ENCODE results near the gene AKR1D1.
"Not testable (repeated sequence)": the region's sequence is repeated elsewhere in the genome, so short reads cannot be mapped to it uniquely, and the experiment has no call there.

AKR1D1 gene

DNA sequence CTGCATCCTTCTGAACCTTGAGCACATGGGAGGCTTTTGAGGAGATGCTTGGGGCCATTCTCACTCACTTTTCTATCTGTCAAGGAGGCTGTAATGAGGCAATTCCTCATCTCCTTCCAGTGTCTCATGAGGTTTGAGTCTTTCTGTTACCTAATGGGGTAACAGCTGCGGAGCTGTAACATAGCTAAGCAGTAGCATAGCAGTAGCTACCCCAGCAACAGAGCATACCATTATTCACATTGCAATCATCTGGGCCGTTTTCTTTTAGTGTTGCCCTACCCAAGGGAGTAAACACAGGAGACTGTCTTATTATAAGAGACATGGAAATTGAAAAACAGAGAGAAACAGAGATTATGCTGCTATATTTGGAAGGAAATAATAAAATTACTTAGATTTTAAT, 68.7 kb downstream of the AKR1D1 start:
- ChIA-PET CTCF (interaction anchor here (1.0 kb wide), 1 partner anchor 17 kb away, joined by 3 read pairs; no protein-coding TSS in a partner anchor), POLR2A (no interaction called here)
- Histone ChIP-seq H3K36me3 (ENCODE audit: control insufficient read depth in 2 of 2, insufficient read depth in 1 of 2, low read length in 2 of 2) (no peaks in the 10 kb centered on the region), H3K27ac (ENCODE audit: extremely low read depth, low read depth, low read length) (no peak overlapping the region), H3K9me3 (ENCODE audit: control insufficient read depth, insufficient read depth, low read depth, low read length) (no peaks in the 10 kb centered on the region), H3K4me3 (ENCODE audit: low read depth, low read length) (no peak overlapping the region), H3K4me1 (ENCODE audit: control insufficient read depth, insufficient read depth, low read length) (no peaks in the 10 kb centered on the region)
- TF ChIP-seq, protein P1, sequence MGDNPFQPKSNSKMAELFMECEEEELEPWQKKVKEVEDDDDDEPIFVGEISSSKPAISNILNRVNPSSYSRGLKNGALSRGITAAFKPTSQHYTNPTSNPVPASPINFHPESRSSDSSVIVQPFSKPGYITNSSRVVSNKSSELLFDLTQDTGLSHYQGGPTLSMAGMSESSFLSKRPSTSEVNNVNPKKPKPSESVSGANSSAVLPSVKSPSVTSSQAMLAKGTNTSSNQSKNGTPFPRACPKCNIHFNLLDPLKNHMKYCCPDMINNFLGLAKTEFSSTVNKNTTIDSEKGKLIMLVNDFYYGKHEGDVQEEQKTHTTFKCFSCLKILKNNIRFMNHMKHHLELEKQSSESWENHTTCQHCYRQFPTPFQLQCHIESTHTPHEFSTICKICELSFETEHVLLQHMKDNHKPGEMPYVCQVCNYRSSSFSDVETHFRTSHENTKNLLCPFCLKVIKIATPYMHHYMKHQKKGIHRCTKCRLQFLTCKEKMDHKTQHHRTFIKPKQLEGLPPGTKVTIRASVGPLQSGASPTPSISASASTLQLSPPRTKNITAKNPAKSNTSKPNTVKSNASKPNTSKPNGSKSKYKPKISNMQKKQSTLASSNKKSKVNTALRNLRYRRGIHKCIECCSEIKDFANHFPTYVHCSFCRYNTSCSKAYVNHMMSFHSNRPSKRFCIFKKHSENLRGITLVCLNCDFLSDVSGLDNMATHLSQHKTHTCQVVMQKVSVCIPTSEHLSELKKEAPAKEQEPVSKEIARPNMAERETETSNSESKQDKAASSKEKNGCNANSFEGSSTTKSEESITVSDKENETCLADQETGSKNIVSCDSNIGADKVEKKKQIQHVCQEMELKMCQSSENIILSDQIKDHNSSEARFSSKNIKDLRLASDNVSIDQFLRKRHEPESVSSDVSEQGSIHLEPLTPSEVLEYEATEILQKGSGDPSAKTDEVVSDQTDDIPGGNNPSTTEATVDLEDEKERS (tag by site-specific recombination; IDR thresholded peaks at IDR 0.05), result no peak
- no peak for TF ChIP-seq ZNF248 (tag by site-specific recombination; IDR thresholded peaks at IDR 0.05)
- no peak for TF ChIP-seq ZNF350 (tag by site-specific recombination; IDR thresholded peaks at IDR 0.05)
- TF ChIP-seq ZNF701 (tag by site-specific recombination; IDR thresholded peaks at IDR 0.05), result no peak

GRCh38 chr7:138146221-138146620, 70.0 kb downstream of the AKR1D1 start:
- H3K9me3 ChIP-seq (ENCODE audit: control insufficient read depth, insufficient read depth, low read depth, low read length); H3K4me1 ChIP-seq (ENCODE audit: control insufficient read depth, insufficient read depth, low read length); H3K4me3 ChIP-seq (ENCODE audit: low read depth, low read length); H3K27ac ChIP-seq (ENCODE audit: extremely low read depth, low read depth, low read length); H3K36me3 ChIP-seq (ENCODE audit: control insufficient read depth in 2 of 2, insufficient read depth in 1 of 2, low read length in 2 of 2); POLR2A ChIA-PET: not testable (repeated sequence)
- CTCF ChIA-PET, result interaction anchor here (0.7 kb wide), 1 partner anchor 118 kb away, joined by 3 read pairs; no protein-coding TSS in a partner anchor

- H3K4me1 ChIP-seq (ENCODE audit: control insufficient read depth, insufficient read depth, low read length); H3K36me3 ChIP-seq (ENCODE audit: control insufficient read depth in 2 of 2, insufficient read depth in 1 of 2, low read length in 2 of 2); H3K9me3 ChIP-seq (ENCODE audit: control insufficient read depth, insufficient read depth, low read depth, low read length); POLR2A ChIA-PET; H3K27ac ChIP-seq (ENCODE audit: extremely low read depth, low read depth, low read length); H3K4me3 ChIP-seq (ENCODE audit: low read depth, low read length): not testable (repeated sequence)
- CTCF ChIA-PET, result interaction anchor here (0.7 kb wide), 1 partner anchor 119 kb away, joined by 3 read pairs; no protein-coding TSS in a partner anchor
Measured at GRCh38 chr7:138146757-138147734, 70.8 kb downstream of the AKR1D1 start.

GRCh38 chr7:138151731-138152577, 75.7 kb downstream of the AKR1D1 start:
- Histone ChIP-seq H3K4me3 (ENCODE audit: low read depth, low read length) (no peak overlapping the region), H3K27ac (ENCODE audit: extremely low read depth, low read depth, low read length) (no peak overlapping the region), H3K36me3 (ENCODE audit: control insufficient read depth in 2 of 2, insufficient read depth in 1 of 2, low read length in 2 of 2) (no peaks in the 10 kb centered on the region), H3K9me3 (ENCODE audit: control insufficient read depth, insufficient read depth, low read depth, low read length) (no peaks in the 10 kb centered on the region), H3K4me1 (ENCODE audit: control insufficient read depth, insufficient read depth, low read length) (no peaks in the 10 kb centered on the region)
- POLR2A ChIA-PET, result interaction anchor here (0.7 kb wide), 1 partner anchor 152 kb away, joined by 8 read pairs; no protein-coding TSS in a partner anchor
- CTCF ChIA-PET, result interaction anchor here (1.4 kb wide), 1 partner anchor 10 kb away, joined by 5 read pairs; no protein-coding TSS in a partner anchor
- no peak for TF ChIP-seq ZNF664 (tag by site-specific recombination; IDR thresholded peaks at IDR 0.05)
- no peak for TF ChIP-seq ZNF596 (tag by site-specific recombination; IDR thresholded peaks at IDR 0.05)
- no peak for TF ChIP-seq ZNF341 (tag by site-specific recombination; IDR thresholded peaks at IDR 0.05; ENCODE audit: low read depth)
- no peak for TF ChIP-seq ZNF292 (tag by site-specific recombination; IDR thresholded peaks at IDR 0.05; ENCODE audit: borderline replicate concordance, low read depth)
- no peak for TF ChIP-seq IKZF3 (tag by site-specific recombination; IDR thresholded peaks at IDR 0.05)
- no peak for TF ChIP-seq ZNF610 (tag by site-specific recombination; IDR thresholded peaks at IDR 0.05; ENCODE audit: borderline replicate concordance)
- TF ChIP-seq HOXD13 (CRISPR knock-in tag; IDR thresholded peaks at IDR 0.05; ENCODE audit: borderline replicate concordance), result no peak
- no peak for TF ChIP-seq SALL2 (tag by site-specific recombination; IDR thresholded peaks at IDR 0.05; ENCODE audit: borderline replicate concordance)
- no peak for TF ChIP-seq ZNF704 (tag by site-specific recombination; IDR thresholded peaks at IDR 0.05)
- TF ChIP-seq ZNF654 (tag by site-specific recombination; IDR thresholded peaks at IDR 0.05; ENCODE audit: low read depth), result no peak
- TF ChIP-seq, protein P2, sequence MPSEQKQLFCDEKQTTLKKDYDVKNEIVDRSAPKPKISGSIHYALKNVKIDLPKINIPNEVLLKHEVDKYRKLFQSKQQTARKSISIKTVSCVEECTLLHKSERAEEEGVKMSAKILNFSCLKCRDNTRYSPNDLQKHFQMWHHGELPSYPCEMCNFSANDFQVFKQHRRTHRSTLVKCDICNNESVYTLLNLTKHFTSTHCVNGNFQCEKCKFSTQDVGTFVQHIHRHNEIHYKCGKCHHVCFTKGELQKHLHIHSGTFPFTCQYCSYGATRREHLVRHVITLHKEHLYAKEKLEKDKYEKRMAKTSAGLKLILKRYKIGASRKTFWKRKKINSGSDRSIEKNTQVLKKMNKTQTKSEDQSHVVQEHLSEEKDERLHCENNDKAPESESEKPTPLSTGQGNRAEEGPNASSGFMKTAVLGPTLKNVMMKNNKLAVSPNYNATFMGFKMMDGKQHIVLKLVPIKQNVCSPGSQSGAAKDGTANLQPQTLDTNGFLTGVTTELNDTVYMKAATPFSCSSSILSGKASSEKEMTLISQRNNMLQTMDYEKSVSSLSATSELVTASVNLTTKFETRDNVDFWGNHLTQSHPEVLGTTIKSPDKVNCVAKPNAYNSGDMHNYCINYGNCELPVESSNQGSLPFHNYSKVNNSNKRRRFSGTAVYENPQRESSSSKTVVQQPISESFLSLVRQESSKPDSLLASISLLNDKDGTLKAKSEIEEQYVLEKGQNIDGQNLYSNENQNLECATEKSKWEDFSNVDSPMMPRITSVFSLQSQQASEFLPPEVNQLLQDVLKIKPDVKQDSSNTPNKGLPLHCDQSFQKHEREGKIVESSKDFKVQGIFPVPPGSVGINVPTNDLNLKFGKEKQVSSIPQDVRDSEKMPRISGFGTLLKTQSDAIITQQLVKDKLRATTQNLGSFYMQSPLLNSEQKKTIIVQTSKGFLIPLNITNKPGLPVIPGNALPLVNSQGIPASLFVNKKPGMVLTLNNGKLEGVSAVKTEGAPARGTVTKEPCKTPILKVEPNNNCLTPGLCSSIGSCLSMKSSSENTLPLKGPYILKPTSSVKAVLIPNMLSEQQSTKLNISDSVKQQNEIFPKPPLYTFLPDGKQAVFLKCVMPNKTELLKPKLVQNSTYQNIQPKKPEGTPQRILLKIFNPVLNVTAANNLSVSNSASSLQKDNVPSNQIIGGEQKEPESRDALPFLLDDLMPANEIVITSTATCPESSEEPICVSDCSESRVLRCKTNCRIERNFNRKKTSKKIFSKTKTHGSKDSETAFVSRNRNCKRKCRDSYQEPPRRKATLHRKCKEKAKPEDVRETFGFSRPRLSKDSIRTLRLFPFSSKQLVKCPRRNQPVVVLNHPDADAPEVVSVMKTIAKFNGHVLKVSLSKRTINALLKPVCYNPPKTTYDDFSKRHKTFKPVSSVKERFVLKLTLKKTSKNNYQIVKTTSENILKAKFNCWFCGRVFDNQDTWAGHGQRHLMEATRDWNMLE (tag by site-specific recombination; conservative IDR thresholded peaks at IDR 0.05; ENCODE audit: low read depth), result no peak

Data from HEK293 (cell line).